Transverse colon (tissue), 3 donors: ENCODE measurements around the gene BST1.

ENCODE experiments used
- POLR2A ChIP-seq: fragments of 450-650 bp; IDR thresholded peaks from one replicate; pipeline ENCODE4 v1.6.1; 2016; ENCODE audit warnings: antibody characterized with exemption, mild to moderate bottlenecking, moderate library complexity
- TF ChIP-seq, protein P1 (sequence below), 5 experiments: fragments of 200-600 bp in 3 of 5; fragments of 450-650 bp in 2 of 5; sonication (generic) in 3 of 5; IDR thresholded peaks; 1 replicate in 2 of 5; 2 replicates in 3 of 5; pipeline ENCODE4 v1.5.1; 2016 to 2017; ENCODE audit warnings: antibody characterized with exemption in 5 of 5, inconsistent platforms in 3 of 5, mild to moderate bottlenecking in 2 of 5, moderate library complexity in 1 of 5

DNA sequence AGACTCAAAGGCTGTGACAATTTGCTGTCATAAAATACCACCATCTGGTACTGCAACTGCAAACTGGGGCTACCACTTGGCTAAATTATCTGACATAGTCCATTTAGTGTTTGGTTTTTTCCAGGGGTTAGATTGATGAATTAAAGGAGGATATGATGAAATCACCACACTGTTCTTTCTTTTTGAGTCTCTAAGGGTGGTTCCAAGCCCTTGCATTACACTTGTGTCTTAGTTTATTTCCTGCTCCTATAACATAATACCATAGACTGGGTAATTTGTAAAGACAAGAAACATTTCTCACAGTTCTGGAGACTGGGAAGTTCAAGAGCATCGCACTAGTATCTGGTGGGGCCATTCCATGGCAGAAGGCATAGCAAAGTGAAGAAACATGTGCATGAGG is 43.2 kb downstream of the BST1 start:
- TF ChIP-seq, protein P1, sequence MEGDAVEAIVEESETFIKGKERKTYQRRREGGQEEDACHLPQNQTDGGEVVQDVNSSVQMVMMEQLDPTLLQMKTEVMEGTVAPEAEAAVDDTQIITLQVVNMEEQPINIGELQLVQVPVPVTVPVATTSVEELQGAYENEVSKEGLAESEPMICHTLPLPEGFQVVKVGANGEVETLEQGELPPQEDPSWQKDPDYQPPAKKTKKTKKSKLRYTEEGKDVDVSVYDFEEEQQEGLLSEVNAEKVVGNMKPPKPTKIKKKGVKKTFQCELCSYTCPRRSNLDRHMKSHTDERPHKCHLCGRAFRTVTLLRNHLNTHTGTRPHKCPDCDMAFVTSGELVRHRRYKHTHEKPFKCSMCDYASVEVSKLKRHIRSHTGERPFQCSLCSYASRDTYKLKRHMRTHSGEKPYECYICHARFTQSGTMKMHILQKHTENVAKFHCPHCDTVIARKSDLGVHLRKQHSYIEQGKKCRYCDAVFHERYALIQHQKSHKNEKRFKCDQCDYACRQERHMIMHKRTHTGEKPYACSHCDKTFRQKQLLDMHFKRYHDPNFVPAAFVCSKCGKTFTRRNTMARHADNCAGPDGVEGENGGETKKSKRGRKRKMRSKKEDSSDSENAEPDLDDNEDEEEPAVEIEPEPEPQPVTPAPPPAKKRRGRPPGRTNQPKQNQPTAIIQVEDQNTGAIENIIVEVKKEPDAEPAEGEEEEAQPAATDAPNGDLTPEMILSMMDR (IDR thresholded peaks at IDR 0.05): no peak
- no peak for TF ChIP-seq POLR2A
